Erythroblast (primary cell): Measurements from ENCODE around the gene PHF20.
A peak's percentile ranks its signal among the peaks of the same experiment; 100 is the strongest.
"Not testable (repeated sequence)": the region's sequence is repeated elsewhere in the genome, so short reads cannot be mapped to it uniquely, and the experiment has no call there.

Experiments used
- DNase-seq, 2 experiments: peaks; one replicate each; lab custom pipeline; 2025; lab: John Stamatoyannopoulos, UW
- GATA1 ChIP-seq: IDR thresholded peaks from 2 replicates; pipeline ENCODE4 v1.6.1; 2011; ENCODE audit warnings: low read depth, mild to moderate bottlenecking, control low read depth, low read length, moderate library complexity
- POLR2A ChIP-seq: IDR thresholded peaks from 2 replicates; pipeline ENCODE4 v1.6.1; 2011; ENCODE audit warnings: mild to moderate bottlenecking, low read length

Gene PHF20

GRCh38 chr20:35771689-35772562, at the start of gene PHF20:
PHF20 (plus strand) TSS chr20:35772015; CDS start chr20:35801523, 29,508 bp downstream.
- TF ChIP-seq GATA1 (no peak), POLR2A (peak; percentile 80)
- DNase-seq: peak; percentile 98 to 100

GRCh38 chr20:35723275-35723639, 48.6 kb upstream of the PHF20 start:
- DNase-seq: not testable (repeated sequence)

GRCh38 chr20:35723652-35724320, 48.0 kb upstream of the PHF20 start:
- not testable (repeated sequence) for DNase-seq

DNA sequence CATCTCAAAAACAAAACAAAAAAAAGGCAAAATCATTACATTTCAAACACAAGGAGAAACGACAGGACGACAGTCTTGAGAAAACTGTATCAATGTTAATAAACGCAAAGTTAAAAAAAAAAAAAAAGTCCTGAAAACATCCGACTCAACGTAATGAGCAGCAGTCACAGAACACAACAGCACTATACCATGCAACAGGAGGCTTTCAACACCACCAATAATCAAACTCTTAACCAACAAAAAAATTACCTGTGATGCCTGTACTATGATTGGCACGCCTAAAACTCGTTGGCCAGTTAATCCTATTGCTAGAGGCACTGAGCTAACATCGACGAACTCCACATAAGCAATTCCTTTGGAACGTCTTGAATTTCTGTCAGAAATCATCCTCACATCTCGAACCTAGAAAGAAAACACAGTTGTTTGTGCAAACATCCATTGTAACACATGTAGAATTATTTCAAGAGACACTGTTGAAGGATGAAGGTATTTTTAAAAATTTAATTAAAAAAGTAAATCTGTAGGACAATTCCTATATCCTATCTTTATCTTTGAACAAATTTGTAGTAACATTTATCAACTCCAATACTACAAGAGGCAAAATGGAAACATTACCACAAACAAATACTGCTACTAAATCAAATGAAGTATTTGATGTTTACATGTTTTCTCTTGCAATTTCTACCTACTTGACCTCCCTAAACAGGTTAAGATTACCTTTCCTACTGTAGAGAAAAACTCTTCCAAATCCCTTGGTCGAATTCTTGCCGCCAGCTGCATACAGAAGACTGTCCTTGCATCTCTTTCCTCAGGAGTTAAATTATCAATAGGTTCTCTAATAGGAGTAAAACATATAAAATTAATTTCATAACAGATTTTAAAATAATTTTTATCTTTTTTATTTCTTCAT, 47.2 kb upstream of the PHF20 start:
- DNase-seq: no peak
- TF ChIP-seq GATA1 (no peak), POLR2A (peak; percentile 5)

DNA sequence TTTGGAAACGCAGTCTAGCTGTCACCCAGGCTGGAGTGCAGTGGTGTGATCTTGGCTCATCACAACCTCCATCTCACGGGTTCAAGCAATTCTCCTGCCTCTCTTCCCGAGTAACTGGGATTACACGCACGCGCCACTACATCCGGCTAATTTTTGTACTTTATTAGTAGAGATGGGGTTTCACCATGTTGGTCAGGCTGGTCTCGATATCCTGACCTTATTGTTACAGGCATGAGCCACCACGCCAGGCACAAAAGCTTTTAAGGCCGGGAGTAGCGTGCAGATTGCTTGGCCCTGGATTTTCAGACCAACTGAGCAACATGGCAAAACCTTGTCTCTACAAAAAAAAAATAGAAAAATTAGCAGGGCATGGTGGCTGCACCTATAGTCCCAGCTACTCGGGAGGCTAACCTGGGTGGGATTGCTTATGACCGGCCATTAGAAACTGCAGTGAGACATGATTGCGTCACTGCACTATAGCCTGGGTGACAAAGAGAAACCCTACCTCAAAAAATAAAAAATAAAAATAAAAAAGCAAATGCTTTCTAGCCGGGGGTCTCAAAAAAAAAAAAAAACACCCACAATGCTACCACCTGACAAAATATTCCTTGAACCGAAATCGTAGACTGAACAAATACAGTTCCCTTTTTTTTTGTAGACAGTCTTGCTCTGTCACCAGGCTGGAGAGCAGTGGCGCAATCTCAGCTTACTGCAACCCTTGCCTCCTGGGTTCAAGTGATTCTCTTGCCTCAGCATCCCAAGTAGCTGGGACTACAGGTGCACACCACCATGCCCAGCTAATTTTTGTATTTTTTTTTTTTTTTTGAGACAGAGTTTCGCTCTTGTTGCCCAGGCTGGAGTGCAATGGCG, 44.7 kb upstream of the PHF20 start:
- DNase-seq: no peak
- TF ChIP-seq GATA1 (no peak), POLR2A (no peak)

GRCh38 chr20:35729283-35729807, 42.5 kb upstream of the PHF20 start:
- TF ChIP-seq POLR2A (no peak), GATA1 (no peak)
- DNase-seq: no peak

- TF ChIP-seq GATA1 (no peak), POLR2A (no peak)
- DNase-seq: no peak
Observed at GRCh38 chr20:35729836-35730582, 41.8 kb upstream of the PHF20 start.

GRCh38 chr20:35730583-35731468, 41.0 kb upstream of the PHF20 start:
- TF ChIP-seq POLR2A: no peak
- TF ChIP-seq GATA1: no peak
- no peak for DNase-seq

DNA sequence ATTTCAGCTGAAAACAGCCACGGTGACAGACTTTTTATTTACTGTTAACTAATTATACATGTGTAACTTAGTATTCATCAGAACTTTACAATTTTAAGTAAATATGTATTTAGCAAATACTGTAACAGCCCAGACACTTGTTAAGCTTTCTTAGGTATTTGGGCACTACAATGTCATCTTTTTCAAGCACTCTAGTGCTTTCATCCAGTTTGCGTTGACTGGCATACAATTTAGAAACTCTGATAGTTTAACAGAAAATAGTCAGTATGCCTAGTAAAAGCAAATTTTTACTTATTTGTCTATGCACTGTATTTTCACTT, 40.4 kb upstream of the PHF20 start:
- DNase-seq: no peak
- TF ChIP-seq GATA1: no peak
- no peak for TF ChIP-seq POLR2A

GRCh38 chr20:35731862-35732643, 39.8 kb upstream of the PHF20 start:
- TF ChIP-seq POLR2A (no peak), GATA1 (no peak)
- no peak for DNase-seq

- TF ChIP-seq GATA1 (no peak), POLR2A (no peak)
- DNase-seq: no peak
Observed at GRCh38 chr20:35732644-35732982, 39.2 kb upstream of the PHF20 start.
